ENCODE data around the gene PSMC3IP.

PSMC3IP gene

GRCh38 chr17:42537826-42538451, 39.6 kb downstream of the PSMC3IP start:
- no peak for DNase-seq (ENCODE audit: low spot score)

- no peak for DNase-seq (ENCODE audit: low spot score)
These were observed 40.2 kb downstream of the PSMC3IP start for GRCh38 chr17:42537156-42537805.

GRCh38 chr17:42536372-42537155, 41.0 kb downstream of the PSMC3IP start:
- DNase-seq (ENCODE audit: low spot score), result peak; percentile 71

- peak; percentile 83 for DNase-seq (ENCODE audit: low spot score)
These were observed 41.5 kb downstream of the PSMC3IP start, which contains the start of gene NAGLU for GRCh38 chr17:42536048-42536371. Gene NAGLU, plus strand, starts transcription at chr17:42536241. Its CDS starts 32 bp downstream, at chr17:42536273.

- DNase-seq (ENCODE audit: low spot score), result no peak
These were observed 42.1 kb downstream of the PSMC3IP start for GRCh38 chr17:42535155-42536047.

- peak; percentile 42 for DNase-seq (ENCODE audit: low spot score)
These were observed 45.8 kb downstream of the PSMC3IP start for GRCh38 chr17:42531455-42532354.

GRCh38 chr17:42530952-42531454, 46.5 kb downstream of the PSMC3IP start:
- no peak for DNase-seq (ENCODE audit: low spot score)

GRCh38 chr17:42529061-42529460, 48.5 kb downstream of the PSMC3IP start:
- no peak for DNase-seq (ENCODE audit: low spot score)

GRCh38 chr17:42527932-42528331, 49.6 kb downstream of the PSMC3IP start:
- no peak for DNase-seq (ENCODE audit: low spot score)

GRCh38 chr17:42526031-42526444, 51.5 kb downstream of the PSMC3IP start:
- peak; percentile 47 for DNase-seq (ENCODE audit: low spot score)

GRCh38 chr17:42525221-42525620, 52.3 kb downstream of the PSMC3IP start:
- no peak for DNase-seq (ENCODE audit: low spot score)

- no peak for DNase-seq (ENCODE audit: low spot score)
These were observed 54.7 kb downstream of the PSMC3IP start for GRCh38 chr17:42522798-42523278.

All from cerebellar cortex (tissue), 1 donor.